CD4-positive, alpha-beta T cell treated with Interleukin-2 at 100 ng/mL for 4 hours (primary cell): ENCODE data around the gene COX5A.

Experiments
- DNase-seq: peaks from one replicate; pipeline ENCODE4 v3.0.0-alpha.2; 2020; ENCODE audit warnings: low spot score

Gene COX5A

DNA sequence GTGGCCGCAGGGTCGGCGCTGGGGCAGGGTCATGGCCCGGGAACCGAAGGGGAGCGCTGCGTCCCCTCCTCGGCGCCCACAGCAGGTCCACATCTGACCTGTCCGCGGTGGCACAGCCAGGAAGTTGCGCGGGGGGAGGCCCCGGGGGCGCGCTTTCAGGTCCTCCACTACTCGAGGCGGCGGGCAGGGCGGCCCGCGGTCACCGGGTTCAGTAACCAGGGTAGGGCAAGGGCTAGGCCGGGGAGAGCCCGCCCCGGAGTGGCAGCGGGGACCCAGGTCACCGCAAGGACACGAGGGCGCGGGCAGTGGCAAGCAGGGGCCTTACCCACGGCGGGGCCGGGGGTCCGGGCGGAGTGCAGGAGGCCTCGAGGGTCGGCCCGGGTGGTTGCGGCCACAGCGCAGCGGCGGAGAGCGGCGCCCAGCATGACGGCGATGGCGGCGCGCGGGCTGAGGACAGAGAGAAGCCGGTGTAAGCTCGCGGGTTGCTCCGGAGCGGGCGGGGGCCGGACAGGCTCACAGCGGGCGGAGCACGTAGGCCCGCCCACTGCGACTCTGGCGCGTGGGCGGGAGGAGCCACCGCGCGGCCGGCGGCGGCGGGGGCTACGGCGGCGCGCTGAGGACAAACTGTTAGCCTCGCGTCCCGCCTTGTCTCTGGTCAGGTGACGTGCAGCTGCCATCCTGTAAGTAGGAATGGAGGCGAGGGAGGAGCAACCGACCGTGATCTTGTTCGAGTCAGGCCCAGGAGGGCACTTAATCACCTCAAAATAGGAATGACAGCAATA is at the start of gene COX5A:
COX5A (minus strand) TSS at position 484 of the 782 bp plus-strand sequence; CDS start at position 425, 59 bp downstream.
- DNase-seq: peak; percentile 93

GRCh38 chr15:74983725-74984231 is 45.9 kb upstream of the COX5A start:
- no peak for DNase-seq

- DNase-seq: no peak
These were observed 44.3 kb upstream of the COX5A start for GRCh38 chr15:74982183-74982582.

- DNase-seq: peak; percentile 26
These were observed 40.6 kb upstream of the COX5A start for GRCh38 chr15:74978503-74978902.

DNA sequence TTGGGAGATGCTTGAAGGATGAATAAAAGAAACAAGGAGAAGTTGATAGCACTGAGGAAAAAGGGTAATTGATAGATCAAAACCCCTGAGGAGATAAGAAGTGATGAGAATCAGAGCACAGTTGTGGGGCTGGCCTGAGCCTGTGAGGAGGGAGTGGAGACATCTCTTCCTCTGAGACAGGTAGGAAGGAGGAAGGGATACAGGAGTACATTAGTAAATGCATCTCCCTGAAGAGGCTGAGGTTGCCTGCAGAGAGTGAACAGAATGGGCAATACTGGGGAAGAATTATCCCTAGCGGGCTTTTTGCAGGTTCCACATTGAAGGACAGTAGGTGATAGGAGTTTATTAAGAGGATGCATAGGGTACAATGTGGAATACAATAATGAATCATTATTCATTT is 40.2 kb upstream of the COX5A start:
- no peak for DNase-seq

- DNase-seq: no peak
These were observed 39.7 kb upstream of the COX5A start for GRCh38 chr15:74977599-74977998.

- no peak for DNase-seq
These were observed 38.3 kb upstream of the COX5A start for GRCh38 chr15:74976159-74976558.

DNA sequence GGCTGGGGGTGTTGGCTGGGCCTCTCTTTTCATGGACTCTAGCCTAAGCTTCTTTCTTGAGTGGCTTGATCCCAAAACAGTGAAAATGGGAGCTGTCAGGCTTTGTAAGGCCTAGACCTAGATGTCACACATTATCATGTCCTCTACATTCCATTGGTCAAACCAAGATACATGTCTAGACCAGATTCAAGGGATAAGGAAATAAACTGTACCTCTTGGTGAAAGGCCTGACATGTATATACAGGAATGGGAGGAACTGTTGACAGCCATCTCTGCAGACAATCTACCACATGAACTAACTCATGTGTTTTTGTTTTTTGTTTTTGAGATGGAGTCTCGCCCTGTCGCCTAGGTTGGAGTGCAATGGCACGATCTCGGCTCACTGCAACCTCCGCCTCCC is 29.8 kb upstream of the COX5A start:
- no peak for DNase-seq

- DNase-seq: no peak
These were observed 26.9 kb upstream of the COX5A start for GRCh38 chr15:74964794-74965193.

DNA sequence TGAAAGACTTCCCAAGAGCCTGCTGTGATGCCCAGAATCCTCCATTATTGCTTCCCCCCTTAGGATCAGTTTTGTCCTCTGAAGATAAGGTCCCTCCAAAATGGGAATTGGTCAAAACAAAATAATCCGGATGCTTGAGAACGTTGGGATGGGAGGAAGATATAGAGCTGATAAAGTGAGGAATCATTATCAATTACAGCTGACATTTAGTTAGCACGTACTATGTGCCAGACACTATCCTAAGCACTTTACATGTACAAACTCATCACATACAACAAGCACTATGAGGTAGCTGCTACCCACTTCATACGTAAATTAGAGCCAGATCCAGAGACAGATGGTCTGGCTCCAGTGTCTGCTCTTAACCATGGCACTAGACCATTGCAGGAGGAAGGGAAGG is 25.3 kb upstream of the COX5A start:
- no peak for DNase-seq

DNA sequence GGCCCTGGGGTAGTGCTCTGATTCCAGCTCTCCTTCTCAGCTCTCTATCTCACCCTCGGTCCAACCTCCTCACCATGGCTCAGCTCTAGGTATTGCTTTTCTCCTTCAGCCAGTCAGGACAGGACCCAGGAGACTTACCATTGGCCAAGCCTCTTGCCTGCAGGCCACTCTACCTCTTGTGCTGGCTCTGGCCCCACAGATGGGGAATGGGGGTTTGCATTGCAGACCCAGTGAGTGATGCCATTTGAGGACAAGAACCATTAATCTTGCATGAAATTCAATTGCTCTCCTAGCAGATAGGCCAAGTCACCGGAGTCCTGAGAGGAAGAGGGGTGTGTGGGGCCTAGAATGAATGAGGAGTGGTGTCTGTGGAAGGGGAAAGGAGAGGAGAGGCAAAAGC is 24.8 kb upstream of the COX5A start:
- no peak for DNase-seq

GRCh38 chr15:74962219-74962618 is 24.3 kb upstream of the COX5A start:
- no peak for DNase-seq

DNA sequence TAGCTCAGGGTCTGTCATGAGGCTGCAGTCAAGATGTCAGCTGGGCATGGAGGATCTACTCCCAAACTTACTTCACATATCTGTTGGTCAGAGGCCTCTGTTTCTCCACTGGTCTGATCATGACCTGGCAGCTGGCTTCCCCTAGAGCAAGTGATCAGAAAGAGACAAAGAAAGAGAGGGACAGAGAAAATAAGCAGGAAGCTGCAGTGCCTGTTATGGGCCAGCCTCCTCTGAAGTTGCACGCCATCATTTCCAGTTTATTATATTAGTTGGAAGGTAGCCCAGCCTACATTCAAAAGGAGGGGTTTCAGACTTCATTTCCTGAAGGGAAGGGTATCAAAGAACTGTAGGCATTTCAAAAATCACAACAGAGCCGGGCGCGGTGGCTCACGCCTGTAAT is 23.7 kb upstream of the COX5A start:
- DNase-seq: no peak

GRCh38 chr15:74960995-74961588 is 23.2 kb upstream of the COX5A start:
- DNase-seq: no peak

GRCh38 chr15:74960286-74960685 is 22.4 kb upstream of the COX5A start:
- no peak for DNase-seq

- no peak for DNase-seq
These were observed 21.7 kb upstream of the COX5A start for GRCh38 chr15:74959586-74959939.

- no peak for DNase-seq
These were observed 21.2 kb upstream of the COX5A start for GRCh38 chr15:74958908-74959585.

DNA sequence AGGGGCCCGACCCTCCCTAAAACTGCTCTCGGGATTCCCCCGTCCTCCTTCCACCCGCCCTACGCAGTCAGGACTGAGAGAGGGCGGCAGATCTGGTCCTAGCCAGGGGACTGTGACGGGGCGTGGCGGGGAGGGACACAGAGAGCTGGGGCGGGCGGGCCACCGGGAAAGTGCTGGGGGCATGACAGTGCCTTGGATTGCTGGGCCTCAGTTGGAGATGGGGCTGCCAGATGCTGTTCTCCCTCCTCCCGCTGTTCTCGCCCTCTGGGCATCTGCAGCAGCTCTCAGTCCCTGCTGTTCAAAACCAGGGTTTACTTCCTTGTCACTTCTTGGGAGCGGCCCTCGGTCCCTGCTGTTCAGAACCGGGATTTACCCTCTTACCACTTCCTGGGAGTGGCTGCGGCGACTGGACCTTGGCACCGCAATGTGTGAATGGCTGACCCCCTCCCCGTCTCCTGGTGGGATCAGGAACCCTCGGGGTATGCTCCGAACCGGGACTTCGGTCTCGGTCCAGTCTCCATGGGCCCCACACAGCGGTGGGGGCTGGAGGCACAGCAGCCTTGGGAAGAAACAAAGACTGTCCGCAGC is 20.5 kb upstream of the COX5A start:
- no peak for DNase-seq

- no peak for DNase-seq
These were observed 19.7 kb upstream of the COX5A start for GRCh38 chr15:74957476-74958035.

DNA sequence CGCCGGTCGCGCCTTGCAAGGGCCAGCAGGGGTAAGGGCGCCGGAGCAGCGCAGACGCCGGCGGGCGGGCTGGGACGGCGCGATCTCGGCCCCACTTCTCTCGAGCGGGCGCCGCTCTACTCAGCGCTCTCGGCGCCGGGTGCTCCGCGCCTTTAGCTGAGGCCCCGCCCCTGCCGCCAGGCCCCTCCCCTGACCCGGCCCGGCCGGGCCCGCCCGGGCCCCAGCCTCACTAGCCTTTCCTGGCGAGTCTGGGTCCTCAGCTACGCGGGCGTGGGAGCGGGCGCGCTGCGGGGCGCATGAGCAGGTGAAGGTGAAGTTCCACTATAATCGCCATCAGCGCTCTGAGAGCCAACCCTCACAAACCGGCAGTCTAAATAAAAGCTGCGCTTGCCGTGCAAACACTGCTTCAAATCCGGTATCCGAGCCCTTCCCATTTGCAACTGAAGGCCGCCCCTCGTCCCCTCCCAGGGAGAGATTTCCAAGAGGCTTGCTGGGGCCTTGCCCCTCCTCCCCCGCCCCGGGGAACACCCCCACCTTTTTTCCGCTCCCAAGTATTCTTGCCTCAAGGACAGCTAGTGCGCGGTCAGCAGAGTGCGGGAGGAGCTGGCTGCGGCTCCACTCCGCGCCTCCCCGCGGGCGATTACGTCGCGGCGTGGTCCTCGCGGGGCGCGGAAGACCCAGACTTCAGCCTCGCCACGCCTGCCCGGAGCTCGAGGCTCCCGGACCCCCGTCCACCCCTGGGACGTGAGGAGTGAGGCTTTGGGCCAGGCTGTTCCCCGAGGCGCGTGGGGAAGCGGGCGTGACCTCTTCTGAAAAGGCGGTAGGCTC is 19.0 kb upstream of the COX5A start, which contains the start of gene RPP25:
RPP25 (minus strand) TSS at position 125 of the 828 bp plus-strand sequence. CDS start 189 bp downstream, outside the sequence.
- peak; percentile 57 for DNase-seq
